Caco-2 (cell line): ENCODE data around the gene AWAT2. TPM values are rescaled to one million over a fixed set of nuclear protein-coding genes. Genes with fewer than 3 reads are reported as not detected.

Experiments
- BruUV-seq: library from RNA; stranded (reverse); fragments of 400-500 nt; replicated peaks from 2 replicates; lab custom pipeline; 2021; lab: Mats Ljungman, UMichigan
- CTCF ChIA-PET: fragments of 300-600 bp; sonication (Branson Sonifier 250); formaldehyde crosslinking; loops from one replicate; lab custom pipeline; 2022; ENCODE audit warnings: antibody characterized with exemption; lab: Charles Lee
- POLR2A ChIA-PET: fragments of 300-600 bp; sonication (Branson Sonifier 250); formaldehyde crosslinking; loops from one replicate; lab custom pipeline; 2022; ENCODE audit warnings: antibody characterized with exemption; lab: Charles Lee
- DNase-seq, 2 experiments: peaks; one replicate each; pipeline versions ENCODE4 v3.0.0 to v3.0.0-alpha.2; 2020 to 2022
- H3K27me3 ChIP-seq: replicated peaks from 2 replicates; pipeline ENCODE4 v1.6.0; 2011; ENCODE audit warnings: low read length; ENCODE audit not compliant: control insufficient read depth, insufficient read depth
- H3K36me3 ChIP-seq: 2 replicates; pipeline ENCODE4 v1.5.1; 2011; ENCODE audit warnings: low read length; ENCODE audit not compliant: control insufficient read depth, insufficient read depth
- H3K4me1 ChIP-seq: fragments of 250-450 bp; sonication (Bioruptor Pico); 2 replicates; pipeline ENCODE4 v1.5.1; 2020; ENCODE audit warnings: mild to moderate bottlenecking
- H3K4me3 ChIP-seq: 2 replicates; pipeline ENCODE4 v1.5.1; 2011; ENCODE audit warnings: low read depth, mild to moderate bottlenecking, control low read depth, low read length
- H3K9me3 ChIP-seq: fragments of 250-450 bp; sonication (Bioruptor Pico); 2 replicates; pipeline ENCODE4 v1.5.1; 2020; ENCODE audit warnings: mild to moderate bottlenecking, moderate library complexity
- H3K27ac Mint-ChIP-seq: one replicate; pipeline ENCODE4 v1.8.0; 2022; ENCODE audit warnings: mixed read lengths; ENCODE audit not compliant: unreplicated experiment
- H3K27me3 Mint-ChIP-seq: one replicate; pipeline ENCODE4 v1.8.0; 2022; ENCODE audit warnings: mixed read lengths; ENCODE audit not compliant: insufficient read depth, unreplicated experiment
- H3K36me3 Mint-ChIP-seq: one replicate; pipeline ENCODE4 v1.8.0; 2022; ENCODE audit warnings: mild to moderate bottlenecking, mixed read lengths; ENCODE audit not compliant: insufficient read depth, unreplicated experiment
- H3K4me1 Mint-ChIP-seq: one replicate; pipeline ENCODE4 v1.8.0; 2022; ENCODE audit warnings: low read depth, mixed read lengths; ENCODE audit not compliant: unreplicated experiment
- H3K4me3 Mint-ChIP-seq: one replicate; pipeline ENCODE4 v1.8.0; 2022; ENCODE audit warnings: mild to moderate bottlenecking, moderate library complexity, mixed read lengths; ENCODE audit not compliant: unreplicated experiment
- H3K9me3 Mint-ChIP-seq: one replicate; pipeline ENCODE4 v1.8.0; 2022; ENCODE audit warnings: mixed read lengths; ENCODE audit not compliant: unreplicated experiment
- intact Hi-C: fragments of 100-400 bp; cut with micrococcal nuclease; formaldehyde crosslinking; loops from one replicate; pipeline ENCODE4 v1.10.0; 2022; ENCODE audit not compliant: unreplicated experiment
- total RNA-seq: library from RNA; stranded (reverse); gene quantifications from 2 replicates; pipeline ENCODE4 v1.2.3, GENCODE V29; 2022
- TF ChIP-seq, protein P1 (sequence below), 2 experiments: fragments of 200-600 bp in 1 of 2; IDR thresholded peaks; 1 replicate in 1 of 2; 2 replicates in 1 of 2; pipeline versions ENCODE4 v1.5.1 to v1.8.0; 2011 to 2022; ENCODE audit warnings: antibody characterized with exemption in 1 of 2, control low read depth in 1 of 2, inconsistent platforms in 1 of 2, low read depth in 1 of 2, low read length in 1 of 2, mild to moderate bottlenecking in 1 of 2, moderate library complexity in 1 of 2; ENCODE audit not compliant: insufficient read depth in 1 of 2, severe bottlenecking in 1 of 2, unreplicated experiment in 1 of 2

Gene AWAT2
- total RNA-seq, 1 experiment from 2014 or later: not detected

DNA sequence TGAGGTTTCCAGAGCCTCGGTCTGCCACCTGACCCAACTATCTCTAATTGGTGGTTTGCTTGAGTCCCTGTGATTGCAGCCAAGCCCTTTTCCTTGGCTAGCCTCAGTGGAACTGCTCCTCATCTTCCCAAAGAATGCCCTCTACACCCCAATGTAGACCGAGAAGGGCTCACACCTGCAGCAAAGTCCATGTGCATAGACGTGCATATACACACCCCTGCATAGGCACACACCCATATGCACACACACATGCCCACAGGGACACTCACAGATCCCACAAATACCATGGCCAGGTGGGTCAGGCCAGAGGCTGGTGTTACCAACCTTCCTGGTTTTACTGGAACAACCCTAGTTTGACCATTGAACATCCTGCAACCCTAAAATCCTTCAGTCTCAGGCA is 332 bp downstream of the AWAT2 start:
- Histone ChIP-seq H3K9me3 (no peaks in the 10 kb centered on the region), H3K36me3 (no peaks in the 10 kb centered on the region), H3K27me3 (no peaks in the 10 kb centered on the region), H3K4me3 (no peak overlapping the region), H3K4me1 (no peaks in the 10 kb centered on the region)
- Mint-ChIP-seq H3K36me3 (no peaks in the 10 kb centered on the region), H3K9me3 (no peaks in the 10 kb centered on the region), H3K4me3 (no peak overlapping the region), H3K27ac (no peak overlapping the region), H3K27me3 (peaks cover 12% of the 10 kb centered on the region), H3K4me1 (no peaks in the 10 kb centered on the region)
- BruUV-seq: no TSS peak
- POLR2A ChIA-PET: no interaction called here
- DNase-seq: no peak
- intact Hi-C loops: no loop called here
- CTCF ChIA-PET: no interaction called here
- TF ChIP-seq, protein P1, sequence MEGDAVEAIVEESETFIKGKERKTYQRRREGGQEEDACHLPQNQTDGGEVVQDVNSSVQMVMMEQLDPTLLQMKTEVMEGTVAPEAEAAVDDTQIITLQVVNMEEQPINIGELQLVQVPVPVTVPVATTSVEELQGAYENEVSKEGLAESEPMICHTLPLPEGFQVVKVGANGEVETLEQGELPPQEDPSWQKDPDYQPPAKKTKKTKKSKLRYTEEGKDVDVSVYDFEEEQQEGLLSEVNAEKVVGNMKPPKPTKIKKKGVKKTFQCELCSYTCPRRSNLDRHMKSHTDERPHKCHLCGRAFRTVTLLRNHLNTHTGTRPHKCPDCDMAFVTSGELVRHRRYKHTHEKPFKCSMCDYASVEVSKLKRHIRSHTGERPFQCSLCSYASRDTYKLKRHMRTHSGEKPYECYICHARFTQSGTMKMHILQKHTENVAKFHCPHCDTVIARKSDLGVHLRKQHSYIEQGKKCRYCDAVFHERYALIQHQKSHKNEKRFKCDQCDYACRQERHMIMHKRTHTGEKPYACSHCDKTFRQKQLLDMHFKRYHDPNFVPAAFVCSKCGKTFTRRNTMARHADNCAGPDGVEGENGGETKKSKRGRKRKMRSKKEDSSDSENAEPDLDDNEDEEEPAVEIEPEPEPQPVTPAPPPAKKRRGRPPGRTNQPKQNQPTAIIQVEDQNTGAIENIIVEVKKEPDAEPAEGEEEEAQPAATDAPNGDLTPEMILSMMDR (IDR thresholded peaks at IDR 0.05; ENCODE audit: insufficient read depth in 1 of 2, low read depth in 1 of 2, low read length in 1 of 2, severe bottlenecking in 1 of 2, unreplicated experiment in 1 of 2): no peak

DNA sequence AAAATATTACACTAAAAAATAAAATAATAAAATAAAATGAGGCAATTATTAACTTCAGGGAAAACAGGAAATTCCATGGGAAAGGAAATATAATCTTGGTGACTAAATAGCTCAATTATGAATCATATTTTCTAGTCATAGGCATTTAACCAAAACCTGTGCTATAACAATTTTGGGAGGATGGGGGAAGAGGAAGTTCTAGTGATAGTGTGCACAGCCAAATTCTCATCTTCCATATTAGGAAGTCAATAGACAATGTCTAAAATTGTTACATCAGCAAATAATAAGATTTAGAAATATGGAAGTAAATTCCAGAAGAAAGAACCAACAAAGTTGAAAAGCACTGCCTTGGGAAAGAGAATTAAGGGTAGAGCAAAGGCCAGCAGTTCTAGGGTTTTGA is 2.8 kb downstream of the AWAT2 start:
- Histone ChIP-seq H3K27me3 (no peaks in the 10 kb centered on the region), H3K4me1 (no peaks in the 10 kb centered on the region), H3K36me3 (no peaks in the 10 kb centered on the region), H3K4me3 (no peak overlapping the region), H3K9me3 (no peaks in the 10 kb centered on the region)
- ChIA-PET CTCF (no interaction called here), POLR2A (no interaction called here)
- DNase-seq: no peak
- BruUV-seq: no TSS peak
- H3K4me3 Mint-ChIP-seq: no peak overlapping the region
- intact Hi-C loops: no loop called here
- peaks cover 12% of the 10 kb centered on the region for H3K27me3 Mint-ChIP-seq
- no peaks in the 10 kb centered on the region for H3K9me3 Mint-ChIP-seq
- H3K27ac Mint-ChIP-seq: no peak overlapping the region
- no peaks in the 10 kb centered on the region for H3K36me3 Mint-ChIP-seq
- H3K4me1 Mint-ChIP-seq: no peaks in the 10 kb centered on the region
- TF ChIP-seq, protein P1 (IDR thresholded peaks at IDR 0.05; ENCODE audit: insufficient read depth in 1 of 2, low read depth in 1 of 2, low read length in 1 of 2, severe bottlenecking in 1 of 2, unreplicated experiment in 1 of 2): no peak

DNA sequence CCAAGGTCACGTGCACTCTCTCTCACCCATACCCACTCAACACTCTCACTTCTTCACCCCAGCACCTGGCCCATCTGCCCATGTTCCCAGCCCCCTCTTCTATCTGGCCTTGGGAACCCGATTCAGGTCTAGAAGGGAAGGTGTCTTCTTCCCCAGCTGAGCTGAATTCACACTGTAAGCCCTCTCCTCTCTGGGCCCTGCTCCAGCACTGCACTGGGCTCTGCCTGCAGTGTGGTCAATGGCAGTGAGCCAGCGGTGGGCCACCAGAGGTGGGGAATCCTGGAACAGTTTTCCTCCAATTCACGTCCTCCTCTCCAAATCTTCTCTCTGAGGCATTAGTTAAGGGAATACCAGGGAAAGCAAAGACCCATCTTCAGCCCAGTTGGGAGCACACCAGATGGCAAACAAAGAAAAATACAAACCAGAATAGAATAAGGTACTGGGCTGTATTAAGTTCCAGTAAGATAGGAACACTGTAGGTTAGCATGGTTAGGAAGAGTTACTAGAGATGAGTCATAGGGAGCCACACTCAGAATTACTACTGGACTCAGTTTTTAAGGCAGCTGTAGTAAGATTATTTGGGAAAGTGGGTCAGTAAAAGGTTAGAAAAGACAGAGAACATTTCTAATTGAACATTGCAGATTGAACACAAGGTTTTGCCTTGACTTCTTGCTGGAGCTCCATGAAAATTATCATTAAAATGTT is 5.0 kb downstream of the AWAT2 start:
- H3K9me3 Mint-ChIP-seq: no peaks in the 10 kb centered on the region
- intact Hi-C loops: no loop called here
- H3K36me3 Mint-ChIP-seq: no peaks in the 10 kb centered on the region
- ChIA-PET POLR2A (no interaction called here), CTCF (no interaction called here)
- no peaks in the 10 kb centered on the region for H3K9me3 ChIP-seq
- H3K4me3 ChIP-seq: no peak overlapping the region
- no peaks in the 10 kb centered on the region for H3K4me1 Mint-ChIP-seq
- H3K27me3 ChIP-seq: no peaks in the 10 kb centered on the region
- H3K4me1 ChIP-seq: no peaks in the 10 kb centered on the region
- no peak overlapping the region for H3K27ac Mint-ChIP-seq
- TF ChIP-seq, protein P1 (IDR thresholded peaks at IDR 0.05; ENCODE audit: insufficient read depth in 1 of 2, low read depth in 1 of 2, low read length in 1 of 2, severe bottlenecking in 1 of 2, unreplicated experiment in 1 of 2): no peak
- peaks cover 12% of the 10 kb centered on the region for H3K27me3 Mint-ChIP-seq
- H3K36me3 ChIP-seq: no peaks in the 10 kb centered on the region
- DNase-seq: no peak
- no TSS peak for BruUV-seq
- H3K4me3 Mint-ChIP-seq: no peak overlapping the region
